GM19463 (cell line): Measurements from ENCODE around the gene REM1.

ENCODE experiments used
- ATAC-seq: cut with Tn5 transposase; IDR thresholded peaks from one replicate; pipeline ENCODE4 v1.9.1; 2021; ENCODE audit warnings: mild to moderate bottlenecking, moderate library complexity; ENCODE audit not compliant: unreplicated experiment

The REM1 gene

GRCh38 chr20:31522731-31523130 is 47.6 kb downstream of the REM1 start:
- ATAC-seq = no peak

DNA sequence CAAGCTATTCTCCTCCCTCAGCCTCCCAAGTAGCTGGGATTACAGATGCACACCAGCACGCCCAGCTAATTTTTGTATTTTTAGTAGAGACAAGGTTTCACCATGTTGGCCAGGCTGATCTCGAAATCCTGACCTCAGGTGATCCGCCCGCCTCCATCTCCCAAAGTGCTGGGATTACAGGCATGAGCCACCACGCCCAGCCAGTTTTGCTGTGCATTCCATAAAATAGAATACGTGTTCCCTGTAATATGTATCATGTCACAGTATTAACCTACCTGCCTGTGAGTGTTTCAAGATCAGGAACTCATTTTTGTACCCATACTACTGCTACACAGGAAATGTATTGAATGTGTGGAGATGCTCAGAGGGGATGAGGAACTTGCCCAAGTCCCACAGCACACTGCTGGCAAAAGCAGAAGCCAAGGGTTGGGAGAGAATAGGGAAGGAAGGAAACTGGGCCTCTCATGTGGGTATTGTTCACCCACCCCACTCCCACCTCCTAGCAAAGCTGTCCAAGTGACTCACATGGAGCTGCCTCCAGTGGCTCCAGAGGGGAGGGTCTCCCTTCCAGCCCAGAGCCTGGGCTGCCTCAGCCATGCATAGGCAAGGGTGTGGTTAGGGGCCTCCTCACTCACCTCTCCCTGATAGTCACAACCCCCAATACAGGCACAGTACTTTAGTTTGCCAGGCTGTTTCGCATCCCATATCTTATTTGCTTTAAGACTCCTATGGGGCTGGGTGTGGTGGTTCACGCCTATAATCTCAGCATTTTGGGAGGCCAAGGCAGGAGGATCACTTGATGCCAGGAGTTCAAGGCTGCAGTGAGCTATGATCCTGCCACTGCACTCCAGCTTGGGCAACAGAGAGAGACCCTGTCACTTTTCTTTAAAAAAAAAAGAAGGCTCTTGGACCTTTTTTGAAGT is 48.5 kb downstream of the REM1 start:
- no peak for ATAC-seq

DNA sequence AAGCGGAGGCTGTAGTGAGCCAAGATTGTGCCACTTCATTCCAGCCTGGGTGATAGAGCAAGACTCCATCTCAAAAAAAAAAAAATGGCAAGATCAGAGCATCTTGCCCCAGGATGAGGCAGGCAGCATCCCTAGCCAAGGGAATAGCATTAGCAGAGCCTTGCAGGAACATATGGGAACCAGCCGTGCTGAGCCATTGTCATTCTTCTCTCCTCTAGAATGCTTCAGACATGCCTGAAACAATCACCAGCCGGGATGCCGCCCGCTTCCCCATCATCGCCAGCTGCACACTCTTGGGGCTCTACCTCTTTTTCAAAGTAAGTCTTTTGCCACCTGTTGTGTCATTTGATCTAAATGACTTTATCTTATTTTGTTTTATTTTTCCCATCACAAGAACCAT is 52.2 kb downstream of the REM1 start:
- no peak for ATAC-seq
